Renal cortex interstitium (tissue), 11 donors: ENCODE measurements around the gene USP24. TPM values are rescaled to one million over a fixed set of nuclear protein-coding genes. Genes with fewer than 3 reads are reported as not detected.
A peak's percentile ranks its signal among the peaks of the same experiment; 100 is the strongest.

Experiments used
- DNase-seq, 11 donors: peaks; one replicate each; pipeline ENCODE4 v3.0.0-alpha.2; 2013; ENCODE audit warnings: low read depth in 9 of 11, low spot score in 4 of 11; ENCODE audit errors: extremely low read depth in 1 of 11
- polyA plus RNA-seq, 3 donors: library from polyadenylated mRNA; unstranded; fragments of 120-200 nt; gene quantifications; one replicate each; pipeline ENCODE4 v1.2.1, GENCODE V29; 2013; ENCODE audit not compliant: insufficient read length in 3 of 3

USP24 gene
- polyA plus RNA-seq, 3 donors: 41.3 to 55.4 (median 48.5) TPM

DNA sequence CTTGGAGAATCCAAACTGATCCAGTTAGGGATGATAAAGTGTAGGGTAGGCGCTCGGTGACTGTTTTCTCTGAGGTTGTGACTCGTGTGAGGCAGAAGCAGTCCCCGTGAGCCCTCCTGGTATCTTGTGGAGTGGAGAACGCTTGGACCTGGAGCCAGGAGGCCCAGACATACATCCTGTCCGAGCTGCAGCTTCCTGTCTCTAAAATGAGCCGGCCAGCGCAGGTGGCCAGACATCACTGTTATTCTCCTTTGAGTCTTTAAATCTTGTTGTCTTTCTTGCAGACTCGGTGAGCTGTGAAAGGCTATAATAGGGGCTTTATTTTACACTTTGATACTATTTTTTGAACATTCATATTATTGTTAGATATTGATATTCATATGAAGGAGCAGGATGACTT is 163.5 kb downstream of the USP24 start:
- no peak for DNase-seq

DNA sequence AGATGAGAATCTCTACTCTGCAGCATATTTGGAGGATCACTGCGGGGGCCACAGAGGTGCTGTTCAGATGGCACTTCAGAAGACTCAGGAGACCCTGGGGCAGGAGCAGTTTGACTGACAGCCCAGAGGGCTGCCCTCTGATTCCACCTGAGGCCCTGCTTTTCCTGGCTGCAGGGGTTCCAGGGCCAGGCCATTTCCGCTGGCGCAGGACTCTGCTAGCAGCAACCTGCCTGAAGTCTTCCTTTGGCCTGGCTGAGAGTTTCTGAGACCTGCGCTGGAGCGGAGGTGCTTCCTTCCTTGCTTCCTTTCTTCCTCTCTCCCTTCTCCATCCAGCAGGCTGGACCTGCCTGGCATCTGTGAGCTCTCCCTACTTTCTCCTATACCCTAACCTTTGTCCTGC is 164.0 kb downstream of the USP24 start:
- no peak for DNase-seq

DNA sequence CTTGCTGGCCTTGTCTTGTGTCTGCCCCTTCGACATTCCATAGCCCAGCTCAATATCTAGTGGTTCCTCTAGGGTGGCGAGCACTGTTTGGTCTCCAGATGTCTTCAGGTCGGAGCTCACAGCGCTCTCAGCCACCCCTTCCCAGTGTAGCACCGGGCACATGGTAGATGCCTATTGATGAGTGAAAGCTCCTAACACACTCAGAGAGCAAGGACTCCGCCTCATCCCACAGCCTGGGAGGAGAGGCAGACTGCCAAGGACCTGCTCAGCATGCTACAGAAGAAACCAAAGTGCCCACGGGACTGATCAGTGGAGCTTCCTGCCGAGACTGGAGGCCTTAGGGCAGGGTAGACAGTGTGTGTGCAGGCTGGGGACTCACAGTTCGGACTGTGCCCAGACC is 164.9 kb downstream of the USP24 start:
- DNase-seq: no peak

DNA sequence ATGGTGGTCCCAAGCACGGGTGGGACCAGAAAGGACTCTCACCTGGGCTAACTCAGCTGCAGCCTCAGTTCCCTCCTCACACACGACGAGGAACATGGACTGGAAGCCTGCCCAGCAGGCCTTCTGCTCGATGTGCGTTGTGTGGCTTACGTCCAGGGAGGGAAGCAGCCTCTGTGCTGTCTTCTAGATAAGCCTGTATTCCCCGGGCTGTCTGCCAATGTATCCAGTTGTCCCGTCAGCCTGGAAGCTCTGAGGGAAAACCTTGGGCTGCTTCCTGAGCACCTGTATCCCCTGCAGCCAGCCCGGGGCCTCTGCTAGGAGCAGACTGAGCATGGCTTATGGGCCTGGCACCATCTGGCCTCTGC is 165.3 kb downstream of the USP24 start:
- no peak for DNase-seq

DNA sequence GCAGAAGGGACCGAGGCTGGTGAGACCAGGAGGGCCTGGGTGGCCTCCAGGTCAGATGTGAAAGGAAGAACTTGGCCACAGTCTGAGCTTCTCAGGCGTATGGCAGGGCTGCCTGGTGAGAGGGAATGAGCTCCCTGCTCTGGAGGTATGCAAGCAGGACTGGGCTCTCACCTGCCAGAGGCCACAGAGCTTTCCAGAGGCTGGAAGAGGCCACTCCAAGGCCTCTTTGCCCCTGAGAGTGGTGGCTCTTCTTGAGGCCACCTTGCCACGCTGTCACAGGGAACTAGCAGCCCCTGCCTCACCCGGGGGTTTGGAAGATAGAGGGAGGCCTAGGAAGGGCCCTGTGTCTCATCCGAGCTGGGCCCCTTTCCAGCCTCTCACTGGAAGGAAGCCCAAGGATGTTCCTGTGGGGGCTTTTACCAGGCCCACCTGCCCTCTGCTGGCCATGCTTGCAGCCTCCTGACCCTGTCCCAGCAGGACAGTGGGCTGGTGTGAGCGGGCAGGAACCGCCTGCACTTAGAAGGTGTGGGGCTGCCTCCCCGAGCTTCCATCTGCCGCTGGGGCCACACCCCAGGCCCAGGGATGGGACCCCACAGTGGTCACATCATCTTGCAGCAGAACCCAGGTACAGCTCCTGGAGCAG is 165.8 kb downstream of the USP24 start:
- no peak for DNase-seq

DNA sequence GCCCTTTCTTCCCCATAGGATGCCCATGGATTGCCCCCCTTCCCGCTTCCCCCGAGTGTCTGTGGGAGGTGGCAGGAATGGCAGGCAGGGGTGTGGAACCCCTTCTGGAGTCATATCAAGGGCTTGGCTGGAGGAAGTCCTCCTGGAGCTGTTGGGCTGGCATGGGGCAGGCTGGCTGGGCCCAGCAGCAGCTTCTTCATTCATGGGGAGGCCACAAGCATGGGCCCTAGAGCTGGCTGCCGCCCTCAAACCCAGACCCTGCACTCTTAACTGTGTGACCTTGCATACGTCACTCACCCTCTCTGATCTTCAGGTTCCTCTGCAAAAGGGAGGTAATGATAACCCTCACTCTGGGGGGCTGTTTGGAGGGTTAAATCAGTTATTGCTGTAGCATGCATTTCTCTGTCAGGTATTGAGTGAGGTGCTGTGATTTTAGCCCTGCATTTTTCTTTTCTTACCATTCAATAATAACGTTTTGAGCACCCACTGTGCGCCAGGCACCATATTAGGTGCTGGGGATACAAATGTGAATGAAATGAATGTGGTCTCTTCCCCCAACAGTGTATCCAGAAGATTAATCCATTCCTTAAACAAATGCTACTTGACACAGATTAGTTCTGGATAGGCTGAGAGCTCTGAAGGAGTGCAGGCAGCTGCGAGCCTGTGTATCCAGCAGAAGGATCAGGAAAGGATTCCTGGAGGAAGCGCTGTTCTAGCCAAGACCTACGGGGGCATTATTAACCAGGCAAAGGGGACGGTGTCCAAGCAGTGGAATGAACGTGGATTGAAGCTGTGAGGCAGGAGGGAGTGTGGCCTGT is 166.5 kb downstream of the USP24 start:
- DNase-seq: no peak

DNA sequence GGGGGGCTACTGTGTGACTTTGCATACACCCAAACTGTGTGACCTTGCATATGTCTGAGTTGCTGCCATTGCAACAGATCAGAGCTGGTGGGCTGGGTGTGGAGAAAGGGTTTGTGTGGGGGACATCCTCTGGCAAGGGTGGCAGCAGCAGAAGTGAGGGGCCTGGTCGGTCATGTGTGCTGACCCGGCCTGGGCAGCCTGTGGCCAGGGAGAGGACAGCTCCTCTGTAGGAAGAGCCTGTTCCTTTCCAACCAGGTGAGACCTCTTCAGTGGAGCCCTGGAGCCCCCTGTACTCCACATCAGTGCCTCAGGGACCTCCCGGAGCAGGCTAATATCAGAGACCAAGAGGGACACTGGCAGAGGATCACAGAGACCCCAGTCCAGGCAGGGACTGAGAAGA is 167.6 kb downstream of the USP24 start:
- DNase-seq: no peak

DNA sequence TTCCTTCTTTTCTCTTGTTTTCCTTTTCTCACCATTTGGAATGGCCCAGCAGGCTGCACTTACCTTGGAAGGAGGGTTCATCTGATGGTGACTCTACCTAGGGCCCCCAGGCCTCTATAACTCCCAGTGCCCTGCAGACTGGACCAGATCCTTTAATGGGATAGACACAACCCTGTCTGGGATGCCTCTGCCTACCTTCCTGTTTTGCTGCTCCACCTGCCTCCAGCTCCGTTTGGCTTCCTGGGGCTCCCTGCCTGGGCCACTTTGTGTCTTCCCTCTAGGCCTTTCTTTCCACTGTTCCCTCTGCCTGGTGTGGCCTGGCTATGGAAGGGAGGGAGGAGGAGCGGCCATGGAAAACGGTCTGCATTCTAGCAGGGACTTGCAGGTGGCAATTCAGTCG is 168.3 kb downstream of the USP24 start:
- no peak for DNase-seq

DNA sequence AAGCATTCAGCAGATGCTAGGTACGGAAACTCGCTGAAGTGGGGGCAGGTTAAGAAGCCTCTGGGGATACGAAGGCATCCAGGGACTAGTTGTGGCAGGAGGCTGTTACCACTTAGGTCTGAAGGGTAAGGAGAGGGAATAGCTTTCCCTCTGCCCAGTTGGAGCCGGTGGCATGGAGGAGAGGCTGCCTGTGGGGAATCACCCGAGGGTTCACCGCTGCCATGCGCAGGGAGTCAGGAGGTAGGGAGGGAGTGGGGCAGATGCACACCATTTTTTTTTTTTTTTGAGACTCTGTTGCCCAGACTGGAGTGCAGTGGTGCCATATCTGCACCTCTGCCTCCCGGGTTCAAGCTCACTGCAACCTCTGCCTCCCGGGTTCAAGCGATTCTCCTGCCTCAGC is 169.7 kb downstream of the USP24 start:
- DNase-seq: no peak

DNA sequence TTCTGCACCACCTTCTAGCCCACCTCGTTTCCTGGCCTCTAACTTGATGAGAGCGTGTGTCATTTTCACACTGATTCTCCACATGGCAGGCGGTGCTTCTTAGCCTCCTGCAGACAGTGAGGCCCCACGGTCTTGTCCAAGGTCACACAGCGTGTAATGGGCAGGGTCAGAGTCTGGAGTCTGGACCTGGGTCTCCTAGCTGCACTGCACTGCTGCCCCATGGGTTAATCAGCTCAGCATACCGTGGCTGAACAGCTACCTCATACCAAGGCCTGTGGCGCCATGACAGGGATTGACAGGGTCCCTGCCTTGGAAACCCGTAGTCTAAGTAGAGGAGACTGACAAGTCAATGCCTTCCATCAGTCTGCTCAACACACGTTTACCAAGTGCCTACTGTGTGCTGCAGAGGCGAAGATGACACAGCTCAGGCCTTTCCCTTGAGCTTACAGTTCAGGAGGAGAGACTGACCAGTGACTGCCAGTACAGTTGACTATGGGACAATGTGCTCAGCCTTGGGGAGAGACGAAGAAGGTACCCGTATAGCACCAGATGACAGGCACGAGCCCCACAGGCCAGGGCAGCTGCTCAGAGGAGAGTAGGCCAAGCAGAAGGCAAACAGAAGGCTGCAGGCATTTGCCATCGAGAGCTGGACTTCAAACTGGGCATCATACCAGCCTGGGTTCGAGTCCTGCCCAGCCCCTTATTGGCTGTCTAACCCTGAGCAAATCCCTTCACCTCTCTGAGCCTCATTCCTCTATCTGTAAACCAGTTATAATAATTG is 170.4 kb downstream of the USP24 start:
- DNase-seq: no peak

DNA sequence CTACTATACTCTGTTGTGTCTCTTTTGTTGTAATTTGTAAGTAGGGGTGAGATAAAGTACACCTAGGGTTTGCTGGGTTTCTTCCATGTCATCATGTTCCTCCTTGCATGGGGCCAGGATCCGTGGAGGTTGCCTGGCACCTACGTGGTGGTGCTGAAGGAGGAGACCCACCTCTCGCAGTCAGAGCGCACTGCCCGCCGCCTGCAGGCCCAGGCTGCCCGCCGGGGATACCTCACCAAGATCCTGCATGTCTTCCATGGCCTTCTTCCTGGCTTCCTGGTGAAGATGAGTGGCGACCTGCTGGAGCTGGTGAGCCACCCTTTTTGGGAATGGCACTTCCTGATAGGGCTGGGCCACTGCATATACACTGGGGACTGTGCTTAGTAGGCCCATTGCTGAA is 171.4 kb downstream of the USP24 start:
- DNase-seq: no peak

DNA sequence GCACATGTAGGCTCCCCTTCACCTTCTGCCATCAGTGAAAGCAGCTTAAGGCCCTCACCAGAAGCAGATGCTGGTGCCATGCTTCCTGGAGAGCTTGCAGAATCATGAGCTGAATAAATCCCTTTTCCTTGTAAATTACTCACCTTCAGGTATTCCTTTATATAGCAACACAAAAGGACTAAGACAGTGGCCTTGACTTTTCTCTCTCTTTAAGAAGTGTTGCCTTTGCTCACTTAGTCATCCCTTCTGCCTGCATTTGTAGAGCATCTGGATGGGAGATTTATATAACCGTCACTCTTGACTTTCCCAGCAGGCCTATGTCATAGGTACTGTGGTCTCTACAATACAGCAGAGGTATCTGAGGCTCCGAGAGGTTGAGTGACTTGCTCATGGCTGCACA is 172.2 kb downstream of the USP24 start:
- DNase-seq: no peak

DNA sequence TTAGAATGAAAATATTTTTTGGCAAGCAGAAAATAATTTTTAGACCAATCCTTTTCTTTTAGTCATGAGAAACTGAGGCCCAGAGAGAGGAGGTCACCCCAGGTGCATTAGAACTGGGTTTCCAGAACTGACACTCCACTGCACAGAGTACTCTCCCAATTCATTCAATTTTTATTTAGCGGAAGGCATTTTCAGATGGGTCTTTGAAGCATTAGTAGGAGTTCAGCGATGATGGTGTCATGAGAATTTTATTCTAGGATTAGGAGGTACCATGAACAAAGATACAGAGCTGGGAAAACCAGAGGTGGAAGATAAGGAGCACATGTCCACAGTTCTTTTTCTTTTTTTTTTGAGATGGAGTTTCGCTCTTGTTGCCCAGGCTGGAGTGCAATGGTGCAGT is 173.6 kb downstream of the USP24 start:
- DNase-seq: no peak

DNA sequence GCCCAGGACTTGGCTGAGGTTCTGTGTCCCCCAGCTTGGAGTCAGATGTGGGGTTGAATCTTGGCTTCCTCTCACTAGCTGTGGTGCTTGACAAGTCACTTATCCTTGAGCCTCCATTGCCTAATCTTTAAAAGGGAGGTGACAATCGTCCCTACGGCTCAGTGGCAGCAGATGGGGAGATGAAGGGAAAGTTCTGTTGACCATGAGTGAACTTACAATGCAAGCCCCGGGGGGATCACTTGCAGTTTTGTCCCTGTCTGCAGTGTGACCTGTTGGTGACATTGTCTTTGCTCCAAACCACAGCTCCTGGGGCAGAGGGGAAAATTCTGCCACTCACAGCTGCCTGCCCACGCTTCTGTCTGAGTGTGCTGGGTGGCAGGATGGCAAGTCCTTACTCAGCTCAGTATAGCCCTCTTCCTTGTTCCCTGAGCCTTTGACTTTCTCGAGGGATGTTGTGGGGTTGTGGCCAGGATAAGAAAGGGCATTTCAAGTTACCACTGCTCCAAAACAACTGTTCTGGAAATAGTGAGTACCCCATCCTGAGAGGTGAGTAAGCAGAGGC is 174.2 kb downstream of the USP24 start:
- DNase-seq: no peak

DNA sequence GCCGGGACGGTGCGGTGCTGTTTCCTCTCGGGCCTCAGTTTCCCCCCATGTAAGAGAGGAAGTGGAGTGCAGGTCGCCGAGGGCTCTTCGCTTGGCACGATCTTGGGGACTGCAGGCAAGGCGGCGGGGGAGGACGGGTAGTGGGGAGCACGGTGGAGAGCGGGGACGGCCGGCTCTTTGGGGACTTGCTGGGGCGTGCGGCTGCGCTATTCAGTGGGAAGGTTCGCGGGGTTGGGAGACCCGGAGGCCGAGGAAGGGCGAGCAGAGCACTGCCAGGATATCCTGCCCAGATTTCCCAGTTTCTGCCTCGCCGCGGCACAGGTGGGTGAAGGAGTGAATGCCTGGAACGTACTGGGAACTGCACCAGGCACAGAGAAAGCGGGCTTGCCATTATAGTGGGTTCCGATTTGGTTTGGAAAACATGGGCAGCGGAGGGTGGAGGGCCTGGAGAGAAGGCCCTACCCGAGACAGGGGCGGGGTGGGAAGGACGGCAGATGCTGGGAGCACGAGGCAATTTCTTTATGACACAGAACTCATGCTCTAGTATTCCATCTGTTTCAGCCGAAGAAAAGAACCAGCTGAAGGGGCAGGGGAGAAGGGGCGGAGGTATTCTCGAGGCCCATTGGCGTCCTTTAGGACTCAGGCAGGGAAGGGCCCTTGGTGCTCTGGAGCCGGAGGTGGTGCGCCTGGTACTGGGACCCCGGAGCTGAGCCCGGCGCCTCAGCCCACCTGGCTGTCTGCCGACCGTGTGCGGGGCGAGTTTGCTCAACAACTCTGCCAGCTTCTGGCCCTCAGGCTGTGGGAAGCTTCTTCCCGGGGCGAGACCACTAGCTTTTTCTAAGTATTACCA is 174.9 kb downstream of the USP24 start:
- DNase-seq: no peak

DNA sequence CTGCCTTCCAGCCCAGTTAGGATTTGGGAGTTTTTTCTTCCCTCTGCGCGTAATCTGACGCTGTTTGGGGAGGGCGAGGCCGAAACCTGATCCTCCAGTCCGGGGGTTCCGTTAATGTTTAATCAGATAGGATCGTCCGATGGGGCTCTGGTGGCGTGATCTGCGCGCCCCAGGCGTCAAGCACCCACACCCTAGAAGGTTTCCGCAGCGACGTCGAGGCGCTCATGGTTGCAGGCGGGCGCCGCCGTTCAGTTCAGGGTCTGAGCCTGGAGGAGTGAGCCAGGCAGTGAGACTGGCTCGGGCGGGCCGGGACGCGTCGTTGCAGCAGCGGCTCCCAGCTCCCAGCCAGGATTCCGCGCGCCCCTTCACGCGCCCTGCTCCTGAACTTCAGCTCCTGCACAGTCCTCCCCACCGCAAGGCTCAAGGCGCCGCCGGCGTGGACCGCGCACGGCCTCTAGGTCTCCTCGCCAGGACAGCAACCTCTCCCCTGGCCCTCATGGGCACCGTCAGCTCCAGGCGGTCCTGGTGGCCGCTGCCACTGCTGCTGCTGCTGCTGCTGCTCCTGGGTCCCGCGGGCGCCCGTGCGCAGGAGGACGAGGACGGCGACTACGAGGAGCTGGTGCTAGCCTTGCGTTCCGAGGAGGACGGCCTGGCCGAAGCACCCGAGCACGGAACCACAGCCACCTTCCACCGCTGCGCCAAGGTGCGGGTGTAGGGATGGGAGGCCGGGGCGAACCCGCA is 175.7 kb downstream of the USP24 start, which contains the start of gene PCSK9:
Gene PCSK9 (plus strand): TSS at position 207 of the 741 bp plus-strand sequence. CDS start 290 bp downstream, at position 497.
- DNase-seq: peak in 9 of 11 donors; percentile 8 to 46 (median 36)

DNA sequence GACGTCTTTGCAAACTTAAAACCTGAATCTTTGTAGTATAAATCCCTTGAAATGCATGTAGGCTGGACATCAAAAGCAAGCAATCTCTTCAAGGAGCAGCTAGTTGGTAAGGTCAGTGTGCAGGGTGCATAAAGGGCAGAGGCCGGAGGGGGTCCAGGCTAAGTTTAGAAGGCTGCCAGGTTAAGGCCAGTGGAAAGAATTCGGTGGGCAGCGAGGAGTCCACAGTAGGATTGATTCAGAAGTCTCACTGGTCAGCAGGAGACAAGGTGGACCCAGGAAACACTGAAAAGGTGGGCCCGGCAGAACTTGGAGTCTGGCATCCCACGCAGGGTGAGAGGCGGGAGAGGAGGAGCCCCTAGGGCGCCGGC is 176.2 kb downstream of the USP24 start:
- no peak for DNase-seq

DNA sequence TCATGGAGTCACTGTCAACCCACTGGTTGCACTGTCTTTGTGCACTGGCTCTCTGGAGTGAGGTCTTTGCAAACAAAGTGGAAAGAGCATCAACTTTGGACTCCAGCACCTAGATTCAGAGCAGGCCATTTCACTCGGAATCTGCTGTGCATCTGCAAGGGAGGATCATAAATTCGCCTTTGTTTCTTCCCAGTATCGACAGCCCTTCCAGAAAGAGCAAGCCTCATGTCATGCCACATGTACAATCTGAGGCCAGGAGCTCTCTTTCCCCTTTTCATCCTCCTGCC is 176.7 kb downstream of the USP24 start:
- no peak for DNase-seq
